SK-N-SH (cell line): ENCODE results near the gene TPRG1L. TPM values are rescaled to one million over a fixed set of nuclear protein-coding genes. Genes with fewer than 3 reads are reported as not detected.

ENCODE experiments used
- CTCF ChIA-PET: fragments of 300-600, 350-600 bp; formaldehyde crosslinking; extraction: SDS; loops from one replicate; lab custom pipeline; 2021; lab: Yijun Ruan, JAX
- POLR2A ChIA-PET: fragments of 350-600 bp; sonication (Branson Sonifier 250); formaldehyde crosslinking; extraction: SDS; loops from one replicate; lab custom pipeline; 2020; ENCODE audit warnings: antibody characterized with exemption, inconsistent platforms; lab: Yijun Ruan, JAX
- DNase-seq: peaks from one replicate; pipeline ENCODE4 v3.0.0; 2012
- H2AFZ ChIP-seq: fragments of 200-600 bp; sonication (generic); 2 replicates; pipeline ENCODE4 v1.8.1; 2016; ENCODE audit warnings: antibody characterized with exemption, mild to moderate bottlenecking, low read depth
- H3F3A ChIP-seq: fragments of 200-600 bp; sonication (generic); replicated peaks from 2 replicates; pipeline ENCODE3; 2016; ENCODE audit warnings: antibody characterized with exemption, mild to moderate bottlenecking; ENCODE audit not compliant: insufficient read depth
- H3K27ac ChIP-seq, 2 experiments: fragments of 200-500 bp in 1 of 2; fragments of 200-600 bp in 1 of 2; sonication (Bioruptor generic) in 1 of 2; sonication (generic), shearing (Covaris generic) in 1 of 2; 2 replicates each; pipeline versions ENCODE4 v1.5.1 to v1.6.1; 2014 to 2016; ENCODE audit warnings: low read depth in 2 of 2, inconsistent platforms in 1 of 2, low read length in 1 of 2, mild to moderate bottlenecking in 1 of 2, mixed read lengths in 1 of 2
- H3K27me3 ChIP-seq: fragments of 200-600 bp; sonication (generic), shearing (Covaris generic); 2 replicates; pipeline ENCODE4 v1.6.1; 2016; ENCODE audit warnings: mixed run types; ENCODE audit not compliant: insufficient read depth
- H3K36me3 ChIP-seq, 2 experiments: fragments of 200-500 bp in 1 of 2; fragments of 200-600 bp in 1 of 2; sonication (Bioruptor generic) in 1 of 2; sonication (generic) in 1 of 2; replicated peaks in 1 of 2; 2 replicates each; pipeline versions ENCODE3 to v1.5.1; 2014 to 2016; ENCODE audit warnings: low read length in 1 of 2, mild to moderate bottlenecking in 1 of 2; ENCODE audit not compliant: insufficient read depth in 2 of 2, control insufficient read depth in 1 of 2
- H3K4me1 ChIP-seq, 2 experiments: fragments of 200-500 bp in 1 of 2; fragments of 200-600 bp in 1 of 2; sonication (Bioruptor generic) in 1 of 2; sonication (generic), shearing (Covaris generic) in 1 of 2; 2 replicates each; pipeline versions ENCODE4 v1.5.1 to v1.6.1; 2014 to 2016; ENCODE audit warnings: low read depth in 1 of 2, low read length in 1 of 2, mixed run types in 1 of 2; ENCODE audit not compliant: insufficient read depth in 2 of 2, control insufficient read depth in 1 of 2
- H3K4me2 ChIP-seq: fragments of 200-600 bp; sonication (generic), shearing (Covaris generic); 2 replicates; pipeline ENCODE4 v1.6.1; 2017; ENCODE audit warnings: mixed run types
- H3K4me3 ChIP-seq, 2 experiments: fragments of 200-500 bp in 1 of 2; fragments of 200-600 bp in 1 of 2; sonication (Bioruptor generic) in 1 of 2; sonication (generic), shearing (Covaris generic) in 1 of 2; 2 replicates each; pipeline versions ENCODE4 v1.5.1 to v1.8.1; 2014 to 2016; ENCODE audit warnings: low read depth in 2 of 2, inconsistent platforms in 1 of 2, low read length in 1 of 2, mild to moderate bottlenecking in 1 of 2, mixed read lengths in 1 of 2, moderate library complexity in 1 of 2
- H3K79me2 ChIP-seq: fragments of 200-600 bp; sonication (generic); 2 replicates; pipeline ENCODE4 v1.8.1; 2017; ENCODE audit warnings: mild to moderate bottlenecking; ENCODE audit not compliant: insufficient read depth
- H3K9ac ChIP-seq: fragments of 200-600 bp; sonication (generic); 2 replicates; pipeline ENCODE4 v1.6.1; 2017; ENCODE audit warnings: mixed run types
- H3K9me2 ChIP-seq: fragments of 200-600 bp; sonication (generic); 2 replicates; pipeline ENCODE4 v1.6.1; 2017; ENCODE audit warnings: mixed run types
- H3K9me3 ChIP-seq: fragments of 200-600 bp; sonication (generic); 2 replicates; pipeline ENCODE4 v1.6.1; 2017; ENCODE audit warnings: mixed run types, mild to moderate bottlenecking, moderate library complexity
- H4K20me1 ChIP-seq: fragments of 200-600 bp; sonication (generic); 2 replicates; pipeline ENCODE4 v1.6.1; 2017; ENCODE audit warnings: mild to moderate bottlenecking, mixed run types; ENCODE audit not compliant: insufficient read depth
- CTCF ChIP-seq: fragments of 200-600 bp; sonication (generic); IDR thresholded peaks from 2 replicates; pipeline ENCODE4 v1.6.1; 2017; ENCODE audit warnings: antibody characterized with exemption, mild to moderate bottlenecking, moderate library complexity
- EP300 ChIP-seq, 2 experiments: IDR thresholded peaks; 2 replicates each; pipeline versions ENCODE4 v1.4.0 to v1.6.1; 2012; ENCODE audit warnings: borderline replicate concordance in 1 of 2, low read depth in 1 of 2, low read length in 1 of 2
- FOXJ3 ChIP-seq: sonication (generic); formaldehyde crosslinking; IDR thresholded peaks from 2 replicates; pipeline ENCODE4 v1.5.1; 2020; ENCODE audit warnings: mild to moderate bottlenecking, missing genetic modification reagents
- GATA2 ChIP-seq: sonication (generic); formaldehyde crosslinking; IDR thresholded peaks from 2 replicates; pipeline ENCODE4 v1.5.0; 2020; ENCODE audit warnings: mild to moderate bottlenecking, missing genetic modification reagents
- IRF3 ChIP-seq: fragments of 150-350 bp; IDR thresholded peaks from 2 replicates; pipeline ENCODE4 v1.6.1; 2016; ENCODE audit warnings: mild to moderate bottlenecking, low read depth, low read length
- MAX ChIP-seq: IDR thresholded peaks from 2 replicates; pipeline ENCODE4 v1.4.0; 2012; ENCODE audit warnings: low read depth
- POLR2AphosphoS5 ChIP-seq: IDR thresholded peaks from 2 replicates; pipeline ENCODE4 v1.6.1; 2012; ENCODE audit warnings: low read depth, low read length
- RCOR1 ChIP-seq: fragments of 150-350 bp; IDR thresholded peaks from 2 replicates; pipeline ENCODE4 v1.6.1; 2017; ENCODE audit warnings: antibody characterized with exemption, low read length
- RXRA ChIP-seq: IDR thresholded peaks from 2 replicates; pipeline ENCODE4 v1.4.0; 2012; ENCODE audit warnings: low read depth, mild to moderate bottlenecking, borderline replicate concordance
- SIN3A ChIP-seq: IDR thresholded peaks from 2 replicates; pipeline ENCODE4 v1.6.1; 2012; ENCODE audit warnings: low read depth, mild to moderate bottlenecking, low read length, moderate library complexity, borderline replicate concordance
- TAF1 ChIP-seq: IDR thresholded peaks from 2 replicates; pipeline ENCODE4 v1.6.1; 2012; ENCODE audit warnings: low read depth, mild to moderate bottlenecking, low read length, moderate library complexity, borderline replicate concordance
- TCF12 ChIP-seq: IDR thresholded peaks from 2 replicates; pipeline ENCODE4 v1.4.0; 2012
- USF1 ChIP-seq: IDR thresholded peaks from 2 replicates; pipeline ENCODE4 v1.4.0; 2012; ENCODE audit warnings: low read depth, borderline replicate concordance
- USF2 ChIP-seq: fragments of 150-350 bp; IDR thresholded peaks from 2 replicates; pipeline ENCODE4 v1.6.1; 2017; ENCODE audit warnings: antibody characterized with exemption, low read length, low read depth, borderline replicate concordance
- WGBS: methylation state at CpG from one replicate; pipeline ENCODE4 v1.1.6; 2017; ENCODE audit warnings: low lambda C conversion rate; 5-methylcytosine and 5-hydroxymethylcytosine counted together
- polyA plus RNA-seq, 3 experiments: library from polyadenylated mRNA; depleted of rRNA; stranded (reverse); fragments of >200 nt; gene quantifications; 2 replicates each; pipeline ENCODE4 v1.2.3, GENCODE V29; 2012

The TPRG1L gene
- polyA plus RNA-seq, 1 of the 3 experiments (the other 2 are of a cell fraction) = 25.9 TPM

GRCh38 chr1:3590139-3590763 is 34.6 kb upstream of the TPRG1L start:
- H4K20me1 ChIP-seq = no peaks in the 10 kb centered on the region
- no peaks in the 10 kb centered on the region for H3K9me2 ChIP-seq
- peak overlapping the region in 1 of 2 experiments; percentile 55; a peak in 1 of 4 replicates for H3K27ac ChIP-seq
- no peak overlapping the region for H3K4me3 ChIP-seq
- no peak overlapping the region for H3K4me2 ChIP-seq
- H3K9ac ChIP-seq = no peak overlapping the region
- no peaks in the 10 kb centered on the region for H3K9me3 ChIP-seq
- H3K79me2 ChIP-seq = no peaks in the 10 kb centered on the region
- ChIA-PET CTCF (interaction anchor here (0.5 to 1.8 kb wide), 8 partner anchors 10 to 1976 kb away, joined by 3 to 10 read pairs (median 4); no protein-coding TSS in a partner anchor), POLR2A (no interaction called here)
- DNase-seq = peak; percentile 77
- H3K4me1 ChIP-seq = peaks cover 0 to 12% of the 10 kb centered on the region in 2 experiments; a peak in 1 of 4 replicates
- H3K27me3 ChIP-seq = no peaks in the 10 kb centered on the region
- no peaks in the 10 kb centered on the region for H3F3A ChIP-seq
- WGBS = 43% methylated on average over 4 of the region's 27 CpGs
- H2AFZ ChIP-seq = no peak overlapping the region
- TF ChIP-seq RCOR1 (no peak), USF1 (no peak), EP300 (IDR thresholded peaks at IDR 0.05; ENCODE audit: borderline replicate concordance in 1 of 2, low read depth in 1 of 2, low read length in 1 of 2) (no peak), CTCF (no peak)
- H3K36me3 ChIP-seq = no peaks in the 10 kb centered on the region

- Histone ChIP-seq H2AFZ (no peak overlapping the region), H4K20me1 (no peaks in the 10 kb centered on the region), H3K27me3 (no peaks in the 10 kb centered on the region), H3K36me3 (no peaks in the 10 kb centered on the region), H3K4me3 (no peak overlapping the region), H3K9me3 (no peaks in the 10 kb centered on the region), H3K4me2 (no peak overlapping the region), H3K4me1 (peaks cover 0 to 12% of the 10 kb centered on the region in 2 experiments; a peak in 1 of 4 replicates), H3K79me2 (no peaks in the 10 kb centered on the region), H3K9me2 (no peaks in the 10 kb centered on the region), H3K9ac (no peak overlapping the region), H3F3A (no peaks in the 10 kb centered on the region), H3K27ac (no peak overlapping the region; a peak in 1 of 4 replicates)
- POLR2A ChIA-PET = no interaction called here
- no peak for DNase-seq
- WGBS = 73% methylated on average over 3 of the region's 33 CpGs
- CTCF ChIA-PET = interaction anchor here (0.5 to 1.8 kb wide), 11 partner anchors 9 to 1977 kb away, joined by 3 to 10 read pairs (median 4); no protein-coding TSS in a partner anchor
- TF ChIP-seq SIN3A = no peak
- TF ChIP-seq USF1 = no peak
- TF ChIP-seq CTCF = no peak
- TF ChIP-seq USF2 = no peak
- TF ChIP-seq IRF3 = no peak
- no peak for TF ChIP-seq RXRA
- no peak for TF ChIP-seq GATA2 (CRISPR knock-in tag)
- no peak for TF ChIP-seq POLR2AphosphoS5
- no peak for TF ChIP-seq TAF1
- TF ChIP-seq TCF12 = no peak
- no peak for TF ChIP-seq MAX
- TF ChIP-seq EP300 (IDR thresholded peaks at IDR 0.05; ENCODE audit: borderline replicate concordance in 1 of 2, low read depth in 1 of 2, low read length in 1 of 2) = no peak
- TF ChIP-seq FOXJ3 (CRISPR knock-in tag) = no peak
Measured at GRCh38 chr1:3590951-3591865, 33.6 kb upstream of the TPRG1L start.
